Spleen (tissue), 11 donors: Measurements from ENCODE around the gene C10orf90. TPM values are rescaled to one million over a fixed set of nuclear protein-coding genes. Genes with fewer than 3 reads are reported as not detected.

Source experiments
- DNase-seq: peaks from one replicate; pipeline ENCODE4 v3.0.0-alpha.2; 2020
- H3K27ac ChIP-seq, 8 donors: fragments of 200-600 bp; sonication (generic) in 7 of 8; 1 replicate in 4 of 8; 2 replicates in 4 of 8; pipeline versions ENCODE4 v1.5.0 to v1.8.0; 2016 to 2021; ENCODE audit warnings: inconsistent platforms in 4 of 8, mild to moderate bottlenecking in 4 of 8, moderate library complexity in 1 of 8
- H3K27me3 ChIP-seq, 7 donors: fragments of 200-600 bp; sonication (generic) in 6 of 7; replicated peaks in 1 of 7; 1 replicate in 4 of 7; 2 replicates in 3 of 7; pipeline versions ENCODE4 v1.5.0 to v1.8.0; 2016 to 2021; ENCODE audit warnings: inconsistent platforms in 3 of 7, mild to moderate bottlenecking in 1 of 7
- H3K36me3 ChIP-seq, 6 donors: fragments of 200-600 bp; sonication (generic) in 5 of 6; 1 replicate in 4 of 6; 2 replicates in 2 of 6; pipeline versions ENCODE4 v1.5.0 to v1.8.0; 2016 to 2021; ENCODE audit warnings: inconsistent platforms in 2 of 6
- H3K4me1 ChIP-seq, 6 donors: fragments of 200-600 bp; sonication (generic) in 5 of 6; 1 replicate in 3 of 6; 2 replicates in 3 of 6; pipeline versions ENCODE4 v1.5.0 to v1.8.0; 2016 to 2021; ENCODE audit warnings: inconsistent platforms in 3 of 6
- H3K4me3 ChIP-seq, 8 donors: fragments of 200-600 bp; sonication (generic) in 7 of 8; 1 replicate in 4 of 8; 2 replicates in 4 of 8; pipeline versions ENCODE4 v1.5.0 to v1.8.0; 2016 to 2021; ENCODE audit warnings: inconsistent platforms in 4 of 8, mild to moderate bottlenecking in 4 of 8, moderate library complexity in 2 of 8
- H3K9me3 ChIP-seq, 8 donors: fragments of 200-600 bp; sonication (generic) in 7 of 8; 1 replicate in 4 of 8; 2 replicates in 4 of 8; pipeline versions ENCODE4 v1.5.0 to v1.8.0; 2016 to 2021; ENCODE audit warnings: inconsistent platforms in 4 of 8
- CTCF ChIP-seq, 11 experiments: fragments of 200-600 bp in 7 of 11; fragments of 450-650 bp in 4 of 11; sonication (generic) in 4 of 11; IDR thresholded peaks in 8 of 11; conservative IDR thresholded peaks in 3 of 11; 1 replicate in 7 of 11; 2 replicates in 4 of 11; pipeline versions ENCODE4 v1.4.0 to v1.8.0; 2016 to 2021; ENCODE audit warnings: antibody characterized with exemption in 11 of 11, inconsistent platforms in 4 of 11, mild to moderate bottlenecking in 1 of 11
- POLR2A ChIP-seq, 3 donors: fragments of 450-650 bp; IDR thresholded peaks; one replicate each; pipeline ENCODE4 v1.5.1; 2017; ENCODE audit warnings: antibody characterized with exemption in 3 of 3, mild to moderate bottlenecking in 1 of 3
- POLR2AphosphoS5 ChIP-seq, 3 donors: sonication (generic); formaldehyde crosslinking; IDR thresholded peaks; one replicate each; pipeline ENCODE4 v1.5.1; 2017; ENCODE audit warnings: antibody characterized with exemption in 3 of 3
- WGBS, 5 donors: extraction: QIAGEN DNeasy Blood & Tissue Kit in 3 of 5; methylation state at CpG; one replicate each; pipeline versions ENCODE4 v1.1.5 to v1.1.7; 2013 to 2018; 5-methylcytosine and 5-hydroxymethylcytosine counted together
- intact Hi-C: fragments of 100-400 bp; cut with DNase I; formaldehyde crosslinking; loops from one replicate; pipeline ENCODE4 v1.15.0; 2023; ENCODE audit warnings: low total_unique reads
- polyA plus RNA-seq, 3 donors: library from polyadenylated mRNA; stranded (reverse); fragments of 200-250 nt; gene quantifications; one replicate each; pipeline ENCODE4 v1.2.1, GENCODE V29; 2013
- total RNA-seq, 7 donors: library from RNA; depleted of rRNA in 3 of 7; stranded (reverse); fragments of >200 nt in 3 of 7; fragmentation: NEBNext Ultra II Directional in 4 of 7; extraction: Animal tissue kit (Norgen Biotek cat#: 25700) in 4 of 7; gene quantifications; one replicate each; pipeline versions ENCODE4 v1.1.0 to v1.2.1, GENCODE V29; 2016 to 2021
- donor health status: healthy with polysubstance abuse.
- donor health status: DM: no; HTN: no; CAD: no; lungs with moderate emphysema.
- donor health status: DM: no; HTN: no; CAD: no.
- donor health status: Bipolar disorder and iron deficiency.
- donor health status: healthy.
- donor health status: DM: no; HTN: no; CAD: no.
- donor health status: DM: yes; HTN: yes; CAD: no.

Gene C10orf90
- total and polyA plus RNA-seq, 10 donors, result 0.05 to 0.06 TPM; not detected in 8

DNA sequence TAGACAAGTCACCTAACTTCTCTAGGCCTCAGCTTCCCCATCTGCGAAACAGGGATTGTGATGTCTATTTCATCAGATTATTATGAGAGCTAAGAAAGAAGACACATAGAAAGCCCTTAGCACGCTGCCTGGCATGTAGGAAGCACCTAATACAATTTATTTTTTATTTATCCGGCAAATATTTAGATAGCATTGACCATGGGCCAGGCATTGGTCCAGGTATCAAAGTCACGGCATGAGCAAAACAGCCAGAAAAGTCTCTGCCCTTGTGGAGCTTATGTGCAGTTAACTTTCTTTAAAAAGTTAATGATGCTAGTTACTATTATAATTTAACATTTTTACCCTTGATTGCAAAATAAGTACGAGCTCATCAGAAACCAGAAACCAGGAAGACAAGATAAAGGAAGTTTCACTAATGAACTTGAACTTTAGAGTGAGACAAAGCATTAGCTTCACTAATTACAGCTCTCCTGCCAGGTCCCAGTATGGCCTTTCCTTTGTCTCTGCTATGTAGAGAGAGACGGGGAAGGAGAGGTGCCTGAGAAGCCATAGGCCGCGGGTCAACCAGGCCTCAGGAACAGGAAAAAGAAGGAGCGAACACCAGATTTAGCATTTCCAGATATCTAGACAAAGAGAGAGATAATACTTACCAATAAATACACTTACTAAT is 142.7 kb downstream of the C10orf90 start:
- no peaks in the 10 kb centered on the region for H3K4me1 ChIP-seq

GRCh38 chr10:126525326-126525725 is 145.2 kb downstream of the C10orf90 start:
- TF ChIP-seq POLR2AphosphoS5 (IDR thresholded peaks at IDR 0.05), result no peak
- TF ChIP-seq CTCF (IDR thresholded peaks at IDR 0.05 in 8 of 11, conservative IDR thresholded peaks at IDR 0.05 in 3 of 11), result no peak
- no peak for TF ChIP-seq POLR2A (IDR thresholded peaks at IDR 0.05)
- no peak overlapping the region for H3K4me3 ChIP-seq
- peaks cover 0 to 15% (median 0%) of the 10 kb centered on the region in 7 donors for H3K27me3 ChIP-seq
- no peaks in the 10 kb centered on the region for H3K9me3 ChIP-seq
- no peaks in the 10 kb centered on the region for H3K36me3 ChIP-seq
- H3K27ac ChIP-seq, result no peak overlapping the region
- no peak for DNase-seq
- intact Hi-C loops, result no loop called here
- H3K4me1 ChIP-seq, result no peaks in the 10 kb centered on the region
- WGBS, 5 donors, result 59 to 75% (median 65%) methylated on average over 7 of the region's 7 CpGs

More for the DNA sequence above, 142.7 kb downstream of the C10orf90 start:
- Histone ChIP-seq H3K27me3 (peaks cover 0 to 15% (median 0%) of the 10 kb centered on the region in 7 donors), H3K36me3 (no peaks in the 10 kb centered on the region), H3K27ac (no peak overlapping the region), H3K9me3 (no peaks in the 10 kb centered on the region), H3K4me3 (no peak overlapping the region)
- 81 to 87% (median 85%) methylated on average over 9 of the region's 9 CpGs for WGBS, 5 donors
- intact Hi-C loops, result no loop called here
- DNase-seq, result no peak
- TF ChIP-seq POLR2AphosphoS5 (IDR thresholded peaks at IDR 0.05) (no peak), POLR2A (IDR thresholded peaks at IDR 0.05) (no peak), CTCF (IDR thresholded peaks at IDR 0.05 in 8 of 11, conservative IDR thresholded peaks at IDR 0.05 in 3 of 11) (no peak)

- no peak overlapping the region for H3K27ac ChIP-seq
- no peaks in the 10 kb centered on the region for H3K4me1 ChIP-seq
- no peaks in the 10 kb centered on the region for H3K9me3 ChIP-seq
- H3K36me3 ChIP-seq, result no peaks in the 10 kb centered on the region
- DNase-seq, result no peak
- H3K27me3 ChIP-seq, result peaks cover 0 to 15% (median 0%) of the 10 kb centered on the region in 7 donors
- H3K4me3 ChIP-seq, result no peak overlapping the region
- WGBS, 5 donors, result 68 to 94% (median 73%) methylated on average over 3 to 6 of the region's 6 CpGs
- intact Hi-C loops, result no loop called here
- no peak for TF ChIP-seq POLR2A (IDR thresholded peaks at IDR 0.05)
- TF ChIP-seq POLR2AphosphoS5 (IDR thresholded peaks at IDR 0.05), result no peak
- no peak for TF ChIP-seq CTCF (IDR thresholded peaks at IDR 0.05 in 8 of 11, conservative IDR thresholded peaks at IDR 0.05 in 3 of 11)
Observed at GRCh38 chr10:126524526-126524925, 146.0 kb downstream of the C10orf90 start.

DNA sequence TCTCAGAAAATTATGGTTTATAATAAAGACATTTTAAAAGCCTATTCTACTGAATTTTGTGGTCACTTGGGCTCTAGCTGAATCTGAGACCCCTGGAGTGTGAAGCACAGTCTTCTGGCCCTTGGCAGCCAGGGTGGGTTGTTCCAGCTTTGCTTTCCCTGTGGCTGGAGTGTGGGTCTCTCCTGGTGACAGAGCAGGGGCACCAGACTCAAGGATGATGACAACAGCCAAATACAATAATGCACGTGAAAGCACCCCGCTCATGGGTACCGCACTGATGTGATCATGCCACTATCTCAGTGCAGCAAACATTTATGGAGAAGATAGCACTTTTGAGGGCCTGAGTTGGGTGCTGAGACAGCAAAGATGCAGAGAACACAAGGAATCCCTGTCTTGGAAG is 147.4 kb downstream of the C10orf90 start:
- intact Hi-C loops, result no loop called here
- no peak overlapping the region for H3K27ac ChIP-seq
- H3K9me3 ChIP-seq, result no peaks in the 10 kb centered on the region
- H3K36me3 ChIP-seq, result no peaks in the 10 kb centered on the region
- 54 to 77% (median 76%) methylated on average over 3 of the region's 3 CpGs for WGBS, 5 donors
- H3K27me3 ChIP-seq, result peaks cover 0 to 15% (median 0%) of the 10 kb centered on the region in 7 donors
- no peaks in the 10 kb centered on the region for H3K4me1 ChIP-seq
- no peak for TF ChIP-seq CTCF (IDR thresholded peaks at IDR 0.05 in 8 of 11, conservative IDR thresholded peaks at IDR 0.05 in 3 of 11)
- no peak for TF ChIP-seq POLR2A (IDR thresholded peaks at IDR 0.05)
- no peak for TF ChIP-seq POLR2AphosphoS5 (IDR thresholded peaks at IDR 0.05)
- H3K4me3 ChIP-seq, result no peak overlapping the region
- no peak for DNase-seq
